ENCODE data around the gene BANP.
A peak's percentile ranks its signal among the peaks of the same experiment; 100 is the strongest.
"Not testable (repeated sequence)": the region's sequence is repeated elsewhere in the genome, so short reads cannot be mapped to it uniquely, and the experiment has no call there.

BANP gene, protein sequence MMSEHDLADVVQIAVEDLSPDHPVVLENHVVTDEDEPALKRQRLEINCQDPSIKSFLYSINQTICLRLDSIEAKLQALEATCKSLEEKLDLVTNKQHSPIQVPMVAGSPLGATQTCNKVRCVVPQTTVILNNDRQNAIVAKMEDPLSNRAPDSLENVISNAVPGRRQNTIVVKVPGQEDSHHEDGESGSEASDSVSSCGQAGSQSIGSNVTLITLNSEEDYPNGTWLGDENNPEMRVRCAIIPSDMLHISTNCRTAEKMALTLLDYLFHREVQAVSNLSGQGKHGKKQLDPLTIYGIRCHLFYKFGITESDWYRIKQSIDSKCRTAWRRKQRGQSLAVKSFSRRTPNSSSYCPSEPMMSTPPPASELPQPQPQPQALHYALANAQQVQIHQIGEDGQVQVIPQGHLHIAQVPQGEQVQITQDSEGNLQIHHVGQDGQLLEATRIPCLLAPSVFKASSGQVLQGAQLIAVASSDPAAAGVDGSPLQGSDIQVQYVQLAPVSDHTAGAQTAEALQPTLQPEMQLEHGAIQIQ

DNA sequence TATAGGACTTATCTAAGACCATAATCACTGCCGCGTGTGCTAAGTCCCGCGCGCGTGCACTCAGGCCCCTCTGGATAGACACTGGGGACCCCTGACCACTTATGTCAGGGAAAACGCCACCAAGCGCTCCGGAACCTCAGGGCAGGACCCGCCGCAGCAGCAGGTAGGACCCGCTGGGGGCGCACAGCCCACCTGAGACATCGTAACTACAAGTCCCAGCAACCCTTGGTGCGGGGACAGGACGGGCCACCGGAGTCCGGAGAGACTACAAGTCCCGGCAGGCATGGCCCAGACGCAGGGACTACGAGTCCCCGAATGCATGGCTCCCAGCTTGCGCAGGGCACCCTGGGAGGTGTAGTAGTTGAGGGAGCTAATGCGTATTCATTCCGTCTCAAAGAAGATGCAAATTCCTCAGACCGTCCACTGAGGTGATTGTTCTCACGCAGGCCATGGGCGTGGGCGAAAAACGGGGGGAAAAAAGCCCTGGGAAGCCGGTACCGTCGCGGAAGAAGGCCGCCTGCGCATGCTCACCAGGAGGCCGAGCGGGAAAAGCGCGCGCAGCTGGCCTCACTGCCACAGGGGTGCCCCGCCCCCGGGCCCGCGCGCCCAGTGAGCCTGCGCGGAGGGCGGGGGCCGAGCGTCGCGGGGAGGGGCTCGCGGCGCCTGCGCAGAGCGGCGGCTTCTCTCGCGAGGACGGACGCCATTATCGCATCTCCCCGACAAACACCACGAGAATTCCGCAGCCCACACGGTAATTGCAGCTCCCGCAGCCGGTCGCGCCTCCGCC, at the start of gene BANP:
BANP (plus strand) TSS at position 670 of the 787 bp plus-strand sequence. CDS start 23,682 bp downstream, outside the sequence.
- DNase-seq = peak; percentile 99

DNA sequence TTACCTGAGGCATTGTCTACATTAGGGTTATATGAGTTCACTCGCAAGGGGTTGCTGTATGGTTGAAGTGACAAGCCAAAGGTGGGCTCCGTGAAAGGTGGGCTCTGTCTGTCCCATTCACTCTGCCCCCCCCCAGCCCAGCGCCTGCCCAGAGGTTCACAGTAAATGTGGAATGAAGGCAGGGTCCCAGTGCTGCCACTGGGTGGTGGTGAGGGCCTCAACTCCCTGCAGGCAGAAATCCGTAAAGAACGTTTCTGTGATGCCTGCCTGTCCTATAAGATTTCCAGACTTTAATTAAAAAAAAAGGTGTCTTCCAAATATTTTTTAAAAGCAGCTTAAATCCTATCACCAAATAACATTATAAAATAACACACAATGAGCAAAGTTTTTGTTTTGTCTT, 46.3 kb upstream of the BANP start:
- not testable (repeated sequence) for DNase-seq

DNA sequence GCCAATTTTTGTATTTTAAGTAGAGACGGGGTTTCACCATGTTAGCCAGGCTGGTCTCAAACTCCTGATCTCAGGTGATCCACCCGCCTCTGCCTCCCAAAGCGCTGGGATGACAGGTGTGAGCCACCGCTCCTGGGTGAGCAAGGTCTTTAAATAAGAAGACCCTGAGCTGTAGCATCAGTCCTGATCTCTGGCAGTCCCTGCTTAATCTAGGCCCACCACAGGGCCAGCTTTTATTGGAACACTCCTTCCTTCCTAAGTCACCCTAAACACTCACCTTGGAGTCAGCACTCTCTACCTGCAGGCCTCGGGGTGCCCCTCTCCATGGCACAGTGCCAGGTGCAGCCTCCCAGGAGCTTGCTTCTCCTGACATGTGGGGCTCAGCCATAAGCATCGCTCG, 45.7 kb upstream of the BANP start:
- DNase-seq = not testable (repeated sequence)

DNA sequence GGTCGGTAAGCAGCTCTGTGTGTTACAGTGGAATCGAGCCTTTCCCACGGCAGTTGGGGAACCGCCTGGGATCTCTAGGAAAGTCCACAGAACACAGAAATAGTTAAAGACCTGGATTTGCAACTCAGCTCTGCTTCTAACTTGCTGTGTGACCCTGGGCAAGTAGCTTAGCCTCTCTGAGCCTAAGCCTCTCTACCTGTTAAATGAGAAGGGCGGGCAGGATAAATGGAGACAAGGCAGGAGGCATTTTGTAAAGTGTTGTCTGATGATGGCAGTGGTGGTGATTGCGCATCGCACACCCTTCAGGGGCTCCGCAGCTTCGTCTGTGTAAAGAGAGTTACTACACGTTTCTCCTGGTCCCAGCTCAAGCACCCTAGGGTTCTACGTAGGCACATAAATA, 43.1 kb upstream of the BANP start:
- not testable (repeated sequence) for DNase-seq

DNA sequence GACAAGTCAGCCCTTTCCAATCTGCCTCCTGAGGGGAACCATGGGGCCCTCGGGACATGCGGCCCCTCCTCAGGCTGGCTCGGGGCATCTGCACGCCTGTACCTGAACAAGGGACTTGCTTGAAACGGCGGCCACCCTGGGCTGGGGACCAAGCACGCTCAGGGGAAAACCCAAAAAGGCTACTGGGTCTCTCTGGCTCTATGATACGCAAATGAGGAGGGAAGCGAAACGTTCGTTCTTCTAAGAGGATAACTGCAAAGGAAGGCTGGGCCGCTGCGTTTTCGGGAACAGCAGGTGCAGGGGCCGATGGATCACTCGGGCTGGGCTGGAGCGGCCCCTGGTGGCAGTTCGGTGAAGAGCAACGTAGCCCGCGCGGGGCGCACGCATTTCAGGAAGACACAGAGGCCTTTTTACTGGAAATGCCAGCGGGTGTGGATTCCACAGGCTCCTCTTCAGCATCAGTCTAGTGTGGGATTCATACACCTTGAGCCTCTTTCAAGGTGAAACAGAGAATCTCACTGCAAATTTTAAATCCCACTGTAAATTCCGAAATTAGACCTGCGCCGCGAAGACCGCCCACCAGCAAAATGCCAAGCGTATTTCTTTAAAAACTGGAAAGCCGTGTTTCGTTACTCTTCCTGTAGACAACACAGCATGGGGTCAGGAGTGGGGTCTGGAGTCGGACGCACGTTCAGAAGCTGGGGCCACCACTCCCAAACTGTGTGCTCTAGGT, 41.9 kb upstream of the BANP start:
- peak; percentile 85 for DNase-seq

DNA sequence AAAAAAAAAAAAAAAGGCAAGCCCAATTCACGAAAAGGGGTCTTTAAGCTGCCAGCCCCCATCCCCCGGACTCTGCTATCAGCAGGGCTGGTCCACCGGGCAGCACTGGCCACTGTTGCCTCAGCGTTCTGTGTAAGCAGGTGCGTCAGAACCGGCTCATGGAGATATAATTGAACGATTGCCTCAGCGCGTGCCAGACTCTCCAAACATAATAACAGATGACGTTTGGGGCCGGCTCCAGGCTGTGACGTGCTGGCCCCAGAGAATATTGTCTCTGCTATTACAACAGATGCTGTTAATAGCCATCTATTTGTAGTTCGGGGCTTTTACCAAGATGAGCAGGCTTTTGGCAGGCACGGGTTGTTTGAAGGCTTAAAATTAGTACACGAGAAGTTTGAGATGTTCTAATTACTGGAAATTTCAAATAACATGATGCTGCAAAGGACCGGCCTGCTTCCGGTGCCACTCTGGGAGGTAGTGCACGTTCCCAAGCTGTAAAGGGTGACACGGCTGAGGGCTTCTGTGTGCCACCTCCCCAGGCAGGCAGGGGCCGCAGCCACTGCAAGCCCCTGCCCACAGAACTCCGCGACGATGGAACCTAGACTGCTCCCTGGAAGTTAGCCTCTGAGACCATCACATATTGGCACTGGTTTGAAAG, 40.0 kb upstream of the BANP start:
- DNase-seq = peak; percentile 92

DNA sequence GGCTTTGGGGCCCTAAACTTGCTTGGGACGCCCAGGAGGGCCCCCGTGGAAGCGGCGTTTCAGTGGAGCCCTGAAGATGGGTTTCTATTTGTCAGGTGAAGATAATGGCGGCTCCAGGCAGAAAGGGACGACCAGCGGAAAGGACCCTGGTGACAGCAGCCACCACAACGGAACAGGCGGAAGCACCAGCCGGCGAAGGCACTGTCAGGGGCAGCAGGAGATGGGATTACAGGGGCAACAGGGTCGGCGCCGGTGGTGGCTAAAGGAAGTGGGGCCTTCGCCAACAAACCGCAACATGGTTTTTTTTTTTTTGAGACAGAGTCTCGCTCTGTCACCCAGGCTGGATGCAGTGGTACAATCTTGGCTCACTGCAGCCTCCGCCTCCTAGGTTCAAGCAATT, 38.5 kb upstream of the BANP start:
- DNase-seq = not testable (repeated sequence)

DNA sequence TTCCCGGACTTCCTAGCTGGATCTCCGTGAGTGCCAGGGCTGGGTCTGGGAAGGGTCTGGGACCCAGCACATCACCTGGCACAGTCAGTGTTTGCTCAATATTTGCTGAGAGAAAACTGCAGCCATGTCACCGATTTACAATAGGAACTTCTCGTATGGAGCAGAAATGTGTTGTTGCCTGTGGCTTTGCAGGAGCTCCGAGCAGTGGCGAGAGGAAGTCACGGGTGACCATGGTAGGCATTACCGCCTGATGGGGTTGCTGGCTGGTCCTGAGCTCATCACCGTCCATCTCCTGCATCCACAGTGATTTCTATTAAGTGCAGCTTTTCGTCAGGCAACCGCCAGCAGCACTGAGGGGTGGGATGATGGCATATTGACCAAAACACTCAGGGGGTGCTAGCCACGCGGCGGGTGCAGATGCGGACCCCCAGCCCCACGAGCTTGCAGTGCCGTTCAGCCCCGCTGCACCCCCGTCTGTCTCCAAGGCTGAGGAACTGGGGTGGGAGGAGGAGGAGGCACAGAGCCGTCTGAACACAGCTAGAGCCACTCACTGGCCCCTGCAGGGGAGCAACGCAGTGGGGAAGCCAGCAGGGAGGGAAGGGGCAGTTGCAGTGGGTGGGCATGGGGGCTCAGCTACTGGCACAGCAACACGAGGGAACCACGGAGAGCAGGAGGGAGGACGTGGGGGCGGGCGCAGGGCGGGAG, 37.1 kb upstream of the BANP start:
- DNase-seq = not testable (repeated sequence)

DNA sequence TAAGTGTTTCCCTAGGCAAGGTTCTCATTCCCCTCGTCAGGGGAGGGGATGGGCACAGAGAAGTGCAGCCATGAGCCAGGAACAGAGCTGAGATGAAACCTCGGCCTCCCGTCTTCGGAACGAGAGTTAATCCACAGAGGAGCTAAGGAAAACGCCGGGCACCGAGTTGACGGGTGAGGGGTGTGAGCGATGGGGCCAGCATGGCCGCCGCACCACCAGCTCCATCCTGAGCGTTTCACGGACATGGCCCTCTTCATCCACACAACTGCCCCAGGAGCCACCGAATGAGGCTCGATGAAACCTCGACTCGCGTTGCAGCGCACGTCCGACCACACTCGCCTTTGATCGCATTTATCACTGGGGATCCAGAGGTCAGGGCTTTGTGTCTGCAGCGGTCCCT, 36.4 kb upstream of the BANP start:
- no peak for DNase-seq

DNA sequence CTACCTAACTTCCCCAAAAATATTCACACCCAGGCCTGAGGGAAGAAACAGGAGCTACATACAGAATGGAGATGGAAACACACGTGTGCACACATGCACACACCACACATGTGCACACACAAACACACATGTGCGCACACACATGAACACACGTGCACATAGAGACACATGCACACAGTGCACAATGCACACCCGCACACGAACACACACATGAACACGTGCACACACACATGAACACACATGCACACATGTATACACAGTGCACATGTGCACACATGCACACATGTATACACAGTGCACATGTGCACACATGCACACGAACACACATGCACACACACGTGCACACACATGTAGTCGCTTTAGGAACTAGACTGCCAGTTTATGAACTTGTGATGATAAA, 33.7 kb upstream of the BANP start:
- no peak for DNase-seq

DNA sequence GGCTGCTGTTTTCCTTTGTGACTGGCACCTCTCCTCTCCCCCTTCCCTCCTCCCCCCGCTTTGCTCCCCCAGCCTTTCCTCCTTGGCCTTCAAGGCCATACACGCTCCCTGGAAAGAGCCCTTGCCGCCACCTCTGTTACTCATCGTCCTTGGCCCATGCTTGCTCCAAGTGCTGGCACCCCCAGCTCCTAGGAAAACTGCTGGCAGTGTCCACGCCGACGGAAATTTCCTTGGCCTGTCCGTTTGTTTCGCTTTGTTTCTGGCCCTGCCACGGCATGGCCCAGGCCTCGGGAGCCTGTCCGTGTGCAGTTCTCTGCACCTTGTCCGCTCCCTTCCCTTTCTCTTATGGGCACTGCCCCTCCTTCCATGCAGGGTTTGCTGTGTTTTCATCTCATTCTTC, 32.9 kb upstream of the BANP start:
- no peak for DNase-seq

DNA sequence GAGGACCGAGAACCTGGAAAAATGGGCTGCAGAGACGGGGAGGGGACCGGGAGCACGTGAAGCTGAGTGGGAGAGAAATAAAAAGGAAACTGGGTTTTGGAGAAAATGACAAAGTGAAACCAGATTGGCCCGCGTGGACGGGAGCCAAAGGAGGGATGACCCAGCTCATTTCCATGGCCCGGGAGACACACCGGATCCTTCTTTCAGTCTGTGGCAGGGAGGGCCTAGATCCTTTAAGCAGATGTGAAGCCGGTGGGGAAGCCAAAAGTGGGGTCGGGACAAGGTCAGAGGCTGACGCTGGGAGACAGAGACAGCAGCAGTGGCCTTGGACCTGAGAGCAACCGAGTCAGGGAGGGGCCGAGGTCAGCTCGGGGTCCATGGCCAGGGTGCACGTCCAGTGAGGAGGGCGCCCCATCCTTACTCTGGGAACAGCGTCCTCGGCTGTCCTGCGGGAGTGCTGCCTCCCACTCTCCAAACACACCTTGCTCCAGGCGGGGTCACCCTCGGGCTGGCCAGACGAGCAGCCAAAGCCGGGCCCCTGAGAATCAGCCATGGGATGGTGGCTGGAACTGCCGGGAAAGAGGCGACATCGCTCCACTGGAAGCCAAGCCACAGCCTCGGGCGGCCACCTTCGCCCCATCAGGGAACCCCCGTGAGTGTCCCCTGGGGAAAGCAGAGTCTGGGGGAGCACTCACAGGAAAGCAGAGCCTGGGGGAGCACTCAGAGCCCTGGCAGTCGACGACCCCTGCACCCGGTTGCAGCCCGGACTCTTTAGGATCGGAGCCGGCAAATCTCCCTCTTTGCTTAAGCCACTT, 32.2 kb upstream of the BANP start:
- no peak for DNase-seq

DNA sequence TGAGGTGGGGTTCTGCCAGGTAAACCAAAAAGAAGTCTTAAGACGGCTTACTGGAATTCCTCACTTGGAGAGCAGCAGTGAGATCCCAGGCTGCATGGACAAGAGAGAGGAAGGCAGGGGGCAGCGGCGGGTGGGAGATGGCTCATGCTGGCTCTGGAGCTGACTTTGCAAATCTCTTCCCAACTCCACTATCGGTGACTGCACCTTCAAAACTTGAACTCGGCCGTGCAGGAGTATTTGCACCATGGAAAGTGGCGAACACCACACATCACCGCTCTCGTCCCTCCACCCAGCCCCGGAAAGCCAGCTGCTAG, 31.6 kb upstream of the BANP start:
- DNase-seq = no peak

DNA sequence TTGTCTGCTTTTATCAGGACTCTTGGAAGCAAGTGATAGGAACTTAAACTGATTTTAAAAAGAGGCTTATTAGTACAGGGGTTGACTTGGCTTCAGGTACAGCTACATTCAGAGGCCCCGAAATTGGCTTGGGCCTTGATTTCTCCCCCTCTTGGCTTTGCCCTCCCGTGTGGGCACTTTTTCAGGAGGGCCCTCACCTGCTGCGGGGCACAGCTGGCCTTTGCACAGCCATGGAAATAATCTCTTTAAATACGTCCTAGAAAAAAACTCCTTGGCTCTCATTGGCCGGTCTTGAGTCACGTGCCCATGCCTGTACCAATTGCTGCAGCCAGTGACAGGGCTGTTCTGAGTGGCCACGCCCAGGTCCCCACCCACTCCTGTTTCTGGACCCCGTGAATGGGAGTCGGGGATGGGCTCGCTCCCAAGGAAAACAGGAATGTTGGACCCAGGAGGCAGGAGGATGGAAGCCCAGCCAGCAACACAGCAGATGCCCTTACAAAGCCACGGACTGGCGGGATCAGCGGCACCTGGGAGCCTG, 29.9 kb upstream of the BANP start:
- DNase-seq = no peak

DNA sequence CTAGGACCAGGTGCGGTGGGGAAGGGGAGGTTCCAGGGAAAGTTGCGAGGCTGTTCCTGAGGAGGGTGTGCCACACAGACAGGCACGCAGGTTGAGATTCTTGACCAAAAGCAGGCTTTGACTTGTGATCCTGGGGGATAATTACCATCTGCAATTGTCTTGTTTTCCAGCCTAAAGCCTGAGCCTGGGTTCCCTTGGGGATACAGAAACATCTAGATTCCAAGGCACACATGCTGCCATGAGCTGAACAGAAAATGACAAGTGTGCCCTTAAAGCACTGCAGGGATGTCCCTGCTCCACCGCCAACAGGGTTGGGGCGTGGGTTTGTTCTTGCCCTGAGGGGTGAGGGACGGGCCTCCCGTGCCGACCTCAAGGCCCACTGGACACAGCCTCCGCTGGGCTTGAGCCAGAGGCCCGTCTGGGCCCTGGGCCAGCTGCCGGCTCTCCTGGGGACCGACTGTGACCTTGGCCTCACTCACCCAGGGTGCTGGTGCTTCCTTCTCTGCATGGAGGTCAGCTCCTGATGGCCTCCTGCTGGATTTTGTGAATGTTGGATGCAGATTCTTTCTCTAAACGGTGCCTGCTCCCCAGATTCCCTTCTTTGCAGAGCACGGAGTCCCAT, 28.9 kb upstream of the BANP start:
- no peak for DNase-seq

DNA sequence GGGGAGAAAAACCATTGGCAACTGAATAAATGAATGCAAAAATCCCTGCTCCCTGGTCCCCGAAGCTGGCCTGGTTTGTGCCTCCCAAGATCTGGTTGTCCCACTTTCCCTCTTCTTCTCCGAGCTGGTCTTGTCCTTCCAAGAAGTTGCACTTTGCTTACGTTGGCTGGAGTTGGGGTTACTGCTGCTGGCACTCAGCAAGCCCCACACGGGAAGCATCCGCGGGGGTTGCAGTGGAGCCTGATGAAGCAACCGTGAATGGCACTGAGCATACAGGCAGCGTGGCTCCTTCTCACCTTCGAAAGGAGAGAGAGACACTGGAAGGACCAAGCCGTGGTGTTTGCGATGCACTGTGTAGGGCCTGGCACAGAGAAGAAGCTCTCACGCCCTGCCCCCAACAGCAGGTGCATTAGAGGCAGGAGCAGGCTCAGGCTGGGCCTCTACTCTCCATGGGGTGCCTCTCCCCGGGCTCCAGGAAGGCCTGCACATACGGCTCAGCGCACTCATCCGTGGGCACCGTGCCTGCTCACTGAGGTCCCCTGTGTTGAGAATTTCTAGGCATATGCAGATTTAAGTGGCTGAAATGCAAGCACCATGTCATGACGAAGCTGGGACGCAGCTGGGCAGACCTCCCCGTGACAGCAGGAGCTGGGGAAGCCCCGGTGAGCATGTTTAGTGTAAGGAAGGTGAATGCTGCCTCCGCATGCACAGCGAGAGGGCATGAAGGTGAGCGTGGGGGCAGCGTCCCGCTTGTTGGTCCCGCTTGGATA, 27.0 kb upstream of the BANP start:
- peak; percentile 95 for DNase-seq

DNA sequence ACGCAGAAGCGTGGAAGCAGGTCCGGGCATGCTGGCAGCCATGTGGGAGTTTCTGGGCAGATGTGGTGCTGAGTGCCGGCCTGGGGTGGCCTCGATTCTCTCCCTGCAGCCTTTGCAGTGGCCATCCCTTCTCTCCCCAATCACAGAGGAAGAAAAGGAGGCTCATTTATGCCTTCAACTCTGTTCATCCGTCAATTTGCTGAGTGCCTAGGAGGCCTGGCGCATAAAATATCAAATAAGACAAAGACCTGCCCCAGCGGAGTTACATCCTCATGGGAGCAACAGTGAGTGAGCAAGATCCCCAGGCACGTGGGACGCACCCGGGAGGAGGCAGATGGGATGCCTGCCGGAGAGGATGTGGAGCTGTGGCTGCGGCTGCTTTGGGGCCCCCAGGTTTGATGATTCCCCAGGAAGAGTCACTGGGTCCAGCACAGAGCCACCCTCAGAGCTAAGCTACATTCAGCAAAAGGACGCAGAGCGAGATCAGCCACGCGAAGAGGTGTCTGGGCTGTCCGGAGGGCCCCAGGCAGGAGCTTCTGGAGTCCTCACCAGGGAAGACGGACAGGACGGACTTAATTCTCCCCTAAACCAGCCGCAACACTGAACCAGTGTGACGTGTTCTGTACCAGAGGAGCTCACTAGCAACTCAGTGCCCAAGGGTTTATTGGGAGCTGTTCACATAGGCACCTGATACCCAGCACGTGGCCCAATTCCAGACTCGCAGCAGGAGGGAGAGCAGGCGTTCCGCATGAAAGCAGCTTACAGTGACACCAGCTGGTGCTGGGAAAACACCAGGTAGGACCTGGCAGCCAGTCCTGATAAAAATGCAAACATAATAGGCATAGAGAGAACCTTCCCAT, 26.2 kb upstream of the BANP start:
- peak; percentile 98 for DNase-seq

Measured in DMS53 (cell line).